HepG2 (cell line): ENCODE data around the gene CKS1B. TPM values are rescaled to one million over a fixed set of nuclear protein-coding genes. Genes with fewer than 3 reads are reported as not detected.

Experiments used
- CHD2 ChIP-seq: IDR thresholded peaks from 2 replicates; pipeline ENCODE4 v1.6.1; 2011; ENCODE audit warnings: low read depth, low read length, improper control_type of control experiment
- CHD4 ChIP-seq: fragments of 200-600 bp; sonication (generic); IDR thresholded peaks from 2 replicates; pipeline ENCODE4 v1.7.0; 2017; ENCODE audit warnings: mild to moderate bottlenecking, low read length, borderline replicate concordance
- FOSL2 ChIP-seq: sonication (generic); formaldehyde crosslinking; IDR thresholded peaks from 2 replicates; pipeline ENCODE4 v1.4.0; 2020; ENCODE audit warnings: missing genetic modification reagents
- MIER2 ChIP-seq: IDR thresholded peaks from 2 replicates; pipeline ENCODE4 v1.6.1; 2016; ENCODE audit warnings: missing biosample characterization, missing genetic modification reagents
- NCOA1 ChIP-seq: sonication (generic); formaldehyde crosslinking; IDR thresholded peaks from 2 replicates; pipeline ENCODE4 v1.9.0; 2021; ENCODE audit warnings: missing genetic modification reagents
- POLR2AphosphoS5 ChIP-seq: IDR thresholded peaks from 2 replicates; pipeline ENCODE4 v1.6.1; 2012; ENCODE audit warnings: low read depth, low read length
- RARA ChIP-seq: IDR thresholded peaks from 2 replicates; pipeline ENCODE4 v1.6.1; 2016; ENCODE audit warnings: missing genetic modification reagents, missing compliant biosample characterization
- SIN3A ChIP-seq: IDR thresholded peaks from 2 replicates; pipeline ENCODE4 v1.6.1; 2011; ENCODE audit warnings: low read depth, mild to moderate bottlenecking, control low read depth, low read length, borderline replicate concordance
- ZSCAN22 ChIP-seq: sonication (generic); formaldehyde crosslinking; IDR thresholded peaks from 2 replicates; pipeline ENCODE4 v1.4.0; 2020; ENCODE audit warnings: mild to moderate bottlenecking, missing genetic modification reagents
- polyA plus RNA-seq, 8 experiments: library from polyadenylated mRNA; depleted of rRNA in 3 of 8; stranded (reverse) in 7 of 8; unstranded in 1 of 8; fragments of >200 nt; fragmentation: Illumina TruSeq in 4 of 8; extraction: Trizol in 4 of 8; gene quantifications; 2 replicates each; pipeline versions ENCODE4 v1.2.1 to v1.2.3, GENCODE V29; 2011 to 2016; ENCODE audit warnings: low read depth in 4 of 8, missing spikeins in 1 of 8, mixed read lengths in 1 of 8; ENCODE audit not compliant: insufficient read depth in 1 of 8
- total RNA-seq, 5 experiments: library from RNA; depleted of rRNA; stranded (reverse); fragments of >200 nt; fragmentation: Illumina TruSeq; extraction: Trizol; gene quantifications; 2 replicates each; pipeline ENCODE4 v1.2.3, GENCODE V29; 2016; ENCODE audit warnings: low read depth in 1 of 5
- TF ChIP-seq, protein P1 (sequence below): sonication (generic); formaldehyde crosslinking; IDR thresholded peaks from 2 replicates; pipeline ENCODE4 v1.4.0; 2020; ENCODE audit warnings: missing genetic modification reagents, borderline replicate concordance
- TF ChIP-seq, protein P2 (sequence below): sonication (generic); formaldehyde crosslinking; IDR thresholded peaks from 2 replicates; pipeline ENCODE4 v1.5.0; 2020; ENCODE audit warnings: missing genetic modification reagents, mild to moderate bottlenecking, borderline replicate concordance
- TF ChIP-seq, protein P3 (sequence below): sonication (generic); formaldehyde crosslinking; IDR thresholded peaks from 2 replicates; pipeline ENCODE4 v1.4.0; 2020; ENCODE audit warnings: missing genetic modification reagents
- TF ChIP-seq, protein P4 (sequence below): sonication (generic); formaldehyde crosslinking; IDR thresholded peaks from 2 replicates; pipeline ENCODE4 v1.5.1; 2020; ENCODE audit warnings: missing genetic modification reagents, mild to moderate bottlenecking, borderline replicate concordance
- TF ChIP-seq, protein P5 (sequence below), 2 experiments: sonication (generic) in 1 of 2; formaldehyde crosslinking in 1 of 2; IDR thresholded peaks; 2 replicates each; pipeline versions ENCODE4 v1.5.1 to v1.6.1; 2011 to 2020; ENCODE audit warnings: borderline replicate concordance in 1 of 2, low read depth in 1 of 2, low read length in 1 of 2, mild to moderate bottlenecking in 1 of 2, missing genetic modification reagents in 1 of 2, moderate library complexity in 1 of 2

The CKS1B gene
- total and polyA plus RNA-seq, 2 of the 13 experiments (the other 11 are each of a cell fraction or from before 2014, with no cell fraction given), result 217 to 222 TPM

DNA sequence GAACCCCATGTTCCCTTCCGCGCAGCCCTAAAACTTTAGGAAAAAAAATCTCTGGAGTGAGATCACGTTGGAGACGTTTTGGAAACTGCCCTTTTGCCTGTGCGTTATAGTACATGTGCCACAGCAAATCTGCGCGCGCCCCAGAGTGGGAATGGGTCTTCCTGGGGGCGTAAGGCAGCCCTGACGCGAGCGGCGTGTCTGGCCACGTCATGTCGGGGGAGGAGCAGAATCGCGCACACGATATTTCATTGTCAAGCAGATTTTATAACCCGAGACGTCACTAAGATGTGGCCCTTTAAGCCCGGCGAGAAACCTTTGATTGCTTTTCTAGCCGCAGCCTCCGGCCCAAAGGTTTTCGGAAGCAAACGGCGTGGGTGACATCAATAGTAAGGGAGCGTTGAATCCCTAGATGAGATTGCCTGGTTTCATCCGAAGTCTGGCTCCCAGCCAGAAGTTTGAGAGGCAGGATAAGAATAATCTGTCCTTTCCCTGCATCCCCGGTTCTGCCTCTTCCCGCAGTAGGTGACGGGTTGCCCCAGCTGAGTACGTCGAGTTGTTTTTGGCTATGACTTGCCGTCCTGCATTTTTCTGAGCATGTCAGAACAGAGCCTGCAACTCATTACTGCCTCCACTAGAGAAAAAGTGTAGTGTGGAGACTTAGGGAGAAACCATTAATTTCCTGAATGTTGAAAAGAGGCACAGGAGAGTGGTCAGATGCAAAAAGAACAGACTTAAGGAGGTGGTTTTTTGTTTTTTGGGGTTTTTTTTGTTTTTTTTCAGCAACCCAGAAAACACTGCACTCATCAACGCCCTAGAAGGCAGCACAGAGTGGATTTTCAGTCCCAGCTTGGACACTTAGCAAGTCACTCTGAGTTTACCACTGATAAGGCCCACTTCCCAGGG lies 37.1 kb upstream of the CKS1B start (continued):
- TF ChIP-seq, protein P1, sequence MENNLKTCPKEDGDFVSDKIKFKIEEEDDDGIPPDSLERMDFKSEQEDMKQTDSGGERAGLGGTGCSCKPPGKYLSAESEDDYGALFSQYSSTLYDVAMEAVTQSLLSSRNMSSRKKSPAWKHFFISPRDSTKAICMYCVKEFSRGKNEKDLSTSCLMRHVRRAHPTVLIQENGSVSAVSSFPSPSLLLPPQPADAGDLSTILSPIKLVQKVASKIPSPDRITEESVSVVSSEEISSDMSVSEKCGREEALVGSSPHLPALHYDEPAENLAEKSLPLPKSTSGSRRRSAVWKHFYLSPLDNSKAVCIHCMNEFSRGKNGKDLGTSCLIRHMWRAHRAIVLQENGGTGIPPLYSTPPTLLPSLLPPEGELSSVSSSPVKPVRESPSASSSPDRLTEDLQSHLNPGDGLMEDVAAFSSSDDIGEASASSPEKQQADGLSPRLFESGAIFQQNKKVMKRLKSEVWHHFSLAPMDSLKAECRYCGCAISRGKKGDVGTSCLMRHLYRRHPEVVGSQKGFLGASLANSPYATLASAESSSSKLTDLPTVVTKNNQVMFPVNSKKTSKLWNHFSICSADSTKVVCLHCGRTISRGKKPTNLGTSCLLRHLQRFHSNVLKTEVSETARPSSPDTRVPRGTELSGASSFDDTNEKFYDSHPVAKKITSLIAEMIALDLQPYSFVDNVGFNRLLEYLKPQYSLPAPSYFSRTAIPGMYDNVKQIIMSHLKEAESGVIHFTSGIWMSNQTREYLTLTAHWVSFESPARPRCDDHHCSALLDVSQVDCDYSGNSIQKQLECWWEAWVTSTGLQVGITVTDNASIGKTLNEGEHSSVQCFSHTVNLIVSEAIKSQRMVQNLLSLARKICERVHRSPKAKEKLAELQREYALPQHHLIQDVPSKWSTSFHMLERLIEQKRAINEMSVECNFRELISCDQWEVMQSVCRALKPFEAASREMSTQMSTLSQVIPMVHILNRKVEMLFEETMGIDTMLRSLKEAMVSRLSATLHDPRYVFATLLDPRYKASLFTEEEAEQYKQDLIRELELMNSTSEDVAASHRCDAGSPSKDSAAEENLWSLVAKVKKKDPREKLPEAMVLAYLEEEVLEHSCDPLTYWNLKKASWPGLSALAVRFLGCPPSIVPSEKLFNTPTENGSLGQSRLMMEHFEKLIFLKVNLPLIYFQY, result no peak
- TF ChIP-seq POLR2AphosphoS5 (peak; percentile 60), FOSL2 (CRISPR knock-in tag) (peak; percentile 8; the same call in 1 of the 2 replicates), CHD4 (no peak), ZSCAN22 (CRISPR knock-in tag) (no peak), CHD2 (peak; percentile 24; the same call in 1 of the 2 replicates), NCOA1 (CRISPR knock-in tag) (0 out of 2 replicates have a peak, but pooled peaks have one; percentile 1), MIER2 (CRISPR knock-in tag) (0 out of 2 replicates have a peak, but pooled peaks have one; percentile 6), RARA (CRISPR knock-in tag) (no peak; the same call in 1 of the 2 replicates), SIN3A (0 out of 2 replicates have a peak, but pooled peaks have one; percentile 38)
- TF ChIP-seq, protein P2, sequence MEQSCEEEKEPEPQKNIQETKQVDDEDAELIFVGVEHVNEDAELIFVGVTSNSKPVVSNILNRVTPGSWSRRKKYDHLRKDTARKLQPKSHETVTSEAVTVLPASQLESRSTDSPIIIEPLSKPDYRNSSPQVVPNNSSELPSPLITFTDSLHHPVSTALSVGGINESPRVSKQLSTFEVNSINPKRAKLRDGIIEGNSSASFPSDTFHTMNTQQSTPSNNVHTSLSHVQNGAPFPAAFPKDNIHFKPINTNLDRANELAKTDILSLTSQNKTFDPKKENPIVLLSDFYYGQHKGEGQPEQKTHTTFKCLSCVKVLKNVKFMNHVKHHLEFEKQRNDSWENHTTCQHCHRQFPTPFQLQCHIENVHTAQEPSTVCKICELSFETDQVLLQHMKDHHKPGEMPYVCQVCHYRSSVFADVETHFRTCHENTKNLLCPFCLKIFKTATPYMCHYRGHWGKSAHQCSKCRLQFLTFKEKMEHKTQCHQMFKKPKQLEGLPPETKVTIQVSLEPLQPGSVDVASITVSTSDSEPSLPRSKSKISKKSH, result no peak
- TF ChIP-seq, protein P3, sequence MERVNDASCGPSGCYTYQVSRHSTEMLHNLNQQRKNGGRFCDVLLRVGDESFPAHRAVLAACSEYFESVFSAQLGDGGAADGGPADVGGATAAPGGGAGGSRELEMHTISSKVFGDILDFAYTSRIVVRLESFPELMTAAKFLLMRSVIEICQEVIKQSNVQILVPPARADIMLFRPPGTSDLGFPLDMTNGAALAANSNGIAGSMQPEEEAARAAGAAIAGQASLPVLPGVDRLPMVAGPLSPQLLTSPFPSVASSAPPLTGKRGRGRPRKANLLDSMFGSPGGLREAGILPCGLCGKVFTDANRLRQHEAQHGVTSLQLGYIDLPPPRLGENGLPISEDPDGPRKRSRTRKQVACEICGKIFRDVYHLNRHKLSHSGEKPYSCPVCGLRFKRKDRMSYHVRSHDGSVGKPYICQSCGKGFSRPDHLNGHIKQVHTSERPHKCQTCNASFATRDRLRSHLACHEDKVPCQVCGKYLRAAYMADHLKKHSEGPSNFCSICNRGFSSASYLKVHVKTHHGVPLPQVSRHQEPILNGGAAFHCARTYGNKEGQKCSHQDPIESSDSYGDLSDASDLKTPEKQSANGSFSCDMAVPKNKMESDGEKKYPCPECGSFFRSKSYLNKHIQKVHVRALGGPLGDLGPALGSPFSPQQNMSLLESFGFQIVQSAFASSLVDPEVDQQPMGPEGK (CRISPR knock-in tag), result peak; percentile 45
- TF ChIP-seq, protein P4, sequence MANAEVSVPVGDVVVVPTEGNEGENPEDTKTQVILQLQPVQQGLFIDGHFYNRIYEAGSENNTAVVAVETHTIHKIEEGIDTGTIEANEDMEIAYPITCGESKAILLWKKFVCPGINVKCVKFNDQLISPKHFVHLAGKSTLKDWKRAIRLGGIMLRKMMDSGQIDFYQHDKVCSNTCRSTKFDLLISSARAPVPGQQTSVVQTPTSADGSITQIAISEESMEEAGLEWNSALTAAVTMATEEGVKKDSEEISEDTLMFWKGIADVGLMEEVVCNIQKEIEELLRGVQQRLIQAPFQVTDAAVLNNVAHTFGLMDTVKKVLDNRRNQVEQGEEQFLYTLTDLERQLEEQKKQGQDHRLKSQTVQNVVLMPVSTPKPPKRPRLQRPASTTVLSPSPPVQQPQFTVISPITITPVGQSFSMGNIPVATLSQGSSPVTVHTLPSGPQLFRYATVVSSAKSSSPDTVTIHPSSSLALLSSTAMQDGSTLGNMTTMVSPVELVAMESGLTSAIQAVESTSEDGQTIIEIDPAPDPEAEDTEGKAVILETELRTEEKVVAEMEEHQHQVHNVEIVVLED, result peak; percentile 32; the same call in 1 of the 2 replicates
- TF ChIP-seq, protein P5, sequence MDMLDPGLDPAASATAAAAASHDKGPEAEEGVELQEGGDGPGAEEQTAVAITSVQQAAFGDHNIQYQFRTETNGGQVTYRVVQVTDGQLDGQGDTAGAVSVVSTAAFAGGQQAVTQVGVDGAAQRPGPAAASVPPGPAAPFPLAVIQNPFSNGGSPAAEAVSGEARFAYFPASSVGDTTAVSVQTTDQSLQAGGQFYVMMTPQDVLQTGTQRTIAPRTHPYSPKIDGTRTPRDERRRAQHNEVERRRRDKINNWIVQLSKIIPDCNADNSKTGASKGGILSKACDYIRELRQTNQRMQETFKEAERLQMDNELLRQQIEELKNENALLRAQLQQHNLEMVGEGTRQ (IDR thresholded peaks at IDR 0.05; ENCODE audit: low read depth, low read length), result no peak
- TF ChIP-seq, protein P5 (CRISPR knock-in tag; IDR thresholded peaks at IDR 0.05; ENCODE audit: borderline replicate concordance), result no peak
